Neural progenitor cell (in vitro differentiated cells): Measurements from ENCODE around the gene LSM8.

ENCODE experiments used
- CTCF ChIP-seq: fragments of 200-600 bp; sonication (generic); IDR thresholded peaks from 2 replicates; pipeline ENCODE4 v1.5.1; 2017; ENCODE audit warnings: antibody characterized with exemption, mild to moderate bottlenecking
- EZH2 ChIP-seq: fragments of 200-600 bp; sonication (generic); IDR thresholded peaks from 2 replicates; pipeline ENCODE4 v1.6.1; 2017; ENCODE audit warnings: antibody characterized with exemption, mild to moderate bottlenecking, moderate library complexity
- EZH2phosphoT487 ChIP-seq: fragments of 200-600 bp; sonication (generic); IDR thresholded peaks from 2 replicates; pipeline ENCODE4 v1.6.1; 2017; ENCODE audit warnings: antibody characterized with exemption

DNA sequence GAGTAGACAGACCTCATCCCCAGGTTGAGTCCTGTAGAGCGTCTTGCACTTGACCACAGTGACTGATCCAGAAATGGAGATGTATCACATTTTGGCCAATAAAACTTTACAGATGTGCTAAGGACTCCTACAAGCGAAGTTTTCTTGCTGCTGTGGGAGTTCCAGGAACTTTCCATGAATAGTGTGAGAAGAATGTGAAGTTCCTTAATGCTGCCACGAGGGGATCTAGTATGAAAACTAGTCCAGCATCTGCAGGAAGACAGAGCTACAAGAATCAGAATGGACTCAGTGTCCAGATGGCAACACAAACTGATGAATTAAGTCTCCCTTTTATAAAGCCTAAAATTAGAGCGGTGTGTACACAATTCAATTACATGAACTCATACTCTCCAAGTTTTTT is 14.8 kb upstream of the LSM8 start:
- TF ChIP-seq CTCF: no peak
- no peak for TF ChIP-seq EZH2
- TF ChIP-seq EZH2phosphoT487: no peak
